Neural cell (in vitro differentiated cells): ENCODE results near the gene TP53I3.

Experiments
- CTCF ChIP-seq: fragments of 450-650 bp; IDR thresholded peaks from 2 replicates; pipeline ENCODE4 v1.5.1; 2014; ENCODE audit warnings: antibody characterized with exemption, mild to moderate bottlenecking, moderate library complexity; ENCODE audit not compliant: poor library complexity, severe bottlenecking
- POLR2AphosphoS5 ChIP-seq: IDR thresholded peaks from 2 replicates; pipeline ENCODE4 v1.6.1; 2012

DNA sequence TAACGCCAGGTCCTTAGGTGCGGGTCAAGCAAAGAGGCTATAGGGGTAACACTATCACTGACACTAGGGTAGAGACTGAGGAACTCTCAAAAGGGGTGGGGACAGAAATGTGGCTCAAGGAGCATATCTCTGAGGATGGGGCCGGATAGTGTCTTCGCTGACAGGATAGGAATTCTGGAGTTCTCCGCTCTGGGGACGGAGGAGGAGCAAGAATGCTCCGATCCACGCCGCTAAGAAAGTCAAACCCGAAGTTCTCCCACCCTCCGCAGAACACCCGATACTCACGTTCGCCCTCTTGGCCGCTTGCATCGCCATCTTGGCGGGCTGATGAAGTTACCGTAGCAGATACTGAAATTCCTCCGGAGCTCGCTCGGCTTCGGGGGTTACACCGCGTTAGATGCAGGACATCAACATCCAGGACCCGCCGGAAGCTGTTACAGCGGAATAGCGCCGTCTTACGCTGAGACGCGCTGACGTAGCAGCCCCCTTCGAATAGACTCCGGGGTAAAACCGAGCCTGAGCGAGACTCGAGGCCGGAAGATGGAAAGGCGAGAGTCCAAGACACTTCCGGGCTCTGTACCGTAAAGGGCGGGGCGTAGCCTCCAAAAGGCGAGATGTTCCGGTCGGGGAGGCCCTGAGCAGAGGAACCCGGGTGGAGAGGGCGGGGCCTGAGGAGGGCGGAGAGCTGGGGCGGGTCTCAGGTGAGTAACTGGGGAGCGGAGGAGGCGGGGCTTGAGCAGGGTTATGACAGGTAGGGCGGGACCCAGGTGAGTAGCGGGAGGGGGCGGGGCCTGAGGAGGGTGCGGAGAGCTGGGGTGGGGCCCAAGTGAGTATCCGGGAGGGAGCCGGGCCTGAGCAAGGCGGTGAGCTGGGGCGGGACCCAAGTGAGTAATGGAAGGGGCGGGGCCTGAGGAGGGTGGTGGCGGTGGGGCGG is 8.5 kb downstream of the TP53I3 start, which contains the start of gene SF3B6:
- TF ChIP-seq CTCF (peak; percentile 27), POLR2AphosphoS5 (peak; percentile 88)
